HepG2 (cell line): Measurements from ENCODE around the gene RIMOC1. TPM values are rescaled to one million over a fixed set of nuclear protein-coding genes. Genes with fewer than 3 reads are reported as not detected.

Experiments used
- ATAC-seq: fragments of 200-7000 bp; cut with Tn5 transposase; 3 replicates; pipeline ENCODE4 v1.9.1; 2020; ENCODE audit warnings: mild to moderate bottlenecking, moderate library complexity
- BruUV-seq: library from RNA; stranded (reverse); fragments of 400-500 nt; replicated peaks from 2 replicates; lab custom pipeline; 2021; lab: Mats Ljungman, UMichigan
- CTCF ChIA-PET: fragments of 300-600 bp; formaldehyde crosslinking; extraction: SDS; loops from one replicate; lab custom pipeline; 2021; ENCODE audit warnings: low total read pairs, inconsistent platforms, low intra/inter-chr PET ratio; lab: Yijun Ruan, JAX
- POLR2A ChIA-PET: fragments of 350-600 bp; sonication (Branson Sonifier 250); formaldehyde crosslinking; loops from one replicate; lab custom pipeline; 2020; ENCODE audit warnings: antibody characterized with exemption, inconsistent platforms; lab: Yijun Ruan, JAX
- DNase-seq: peaks from one replicate; pipeline ENCODE4 v3.0.0-alpha.2; 2015; ENCODE audit warnings: low spot score
- FAIRE-seq: peaks from 3 replicates; lab custom pipeline; 2011; peaks lifted over from hg19 to GRCh38; lab: Jason Lieb, UNC
- H2AFZ ChIP-seq: one replicate; pipeline ENCODE4 v1.6.1; 2011; ENCODE audit warnings: low read length, inconsistent platforms
- H3K27ac ChIP-seq: fragments of 300-600 bp; 3 replicates; pipeline ENCODE4 v1.8.0; 2011; ENCODE audit warnings: mixed run types, mild to moderate bottlenecking, mixed read lengths, low read length, inconsistent platforms; ENCODE audit not compliant: insufficient read depth; ENCODE audit errors: extremely low read length
- H3K27me3 ChIP-seq, 2 experiments: fragments of 200-600 bp in 1 of 2; 2 replicates in 1 of 2; 3 replicates in 1 of 2; pipeline versions ENCODE4 v1.6.0 to v1.8.0; 2011; ENCODE audit warnings: low read length in 2 of 2, mild to moderate bottlenecking in 2 of 2, moderate library complexity in 2 of 2, inconsistent platforms in 1 of 2; ENCODE audit not compliant: insufficient read depth in 2 of 2, control insufficient read depth in 1 of 2
- H3K36me3 ChIP-seq, 2 experiments: fragments of 200-600 bp in 1 of 2; replicated peaks in 1 of 2; 2 replicates in 1 of 2; 3 replicates in 1 of 2; pipeline versions ENCODE4 v1.5.1 to v1.8.0; 2011; ENCODE audit warnings: low read length in 2 of 2, inconsistent platforms in 1 of 2; ENCODE audit not compliant: insufficient read depth in 2 of 2, control insufficient read depth in 1 of 2
- H3K4me1 ChIP-seq: 2 replicates; pipeline ENCODE4 v1.5.1; 2012; ENCODE audit warnings: low read length, inconsistent platforms; ENCODE audit not compliant: insufficient read depth
- H3K4me2 ChIP-seq: 2 replicates; pipeline ENCODE4 v1.6.0; 2011; ENCODE audit warnings: low read depth, low read length, inconsistent platforms
- H3K4me3 ChIP-seq, 3 experiments: fragments of 200-600 bp in 1 of 3; sonication (generic), shearing (Covaris generic) in 1 of 3; replicated peaks in 1 of 3; 2 replicates each; pipeline ENCODE4 v1.5.1; 2011 to 2016; ENCODE audit warnings: low read length in 3 of 3, inconsistent platforms in 2 of 3, low read depth in 2 of 3, mild to moderate bottlenecking in 2 of 3, control low read depth in 1 of 3, mixed read lengths in 1 of 3; ENCODE audit not compliant: insufficient read depth in 1 of 3
- H3K79me2 ChIP-seq: one replicate; pipeline ENCODE4 v1.6.1; 2011; ENCODE audit warnings: low read length, inconsistent platforms; ENCODE audit not compliant: insufficient read depth
- H3K9ac ChIP-seq: 2 replicates; pipeline ENCODE4 v1.6.0; 2011; ENCODE audit warnings: mild to moderate bottlenecking, low read depth, low read length, inconsistent platforms; ENCODE audit not compliant: insufficient read depth
- H3K9me3 ChIP-seq: 2 replicates; pipeline ENCODE4 v1.5.1; 2012; ENCODE audit warnings: mild to moderate bottlenecking, low read length
- H4K20me1 ChIP-seq: 2 replicates; pipeline ENCODE4 v1.6.0; 2011; ENCODE audit warnings: inconsistent platforms, mild to moderate bottlenecking, low read length, moderate library complexity; ENCODE audit not compliant: insufficient read depth
- ARID4A ChIP-seq: sonication (generic); formaldehyde crosslinking; IDR thresholded peaks from 2 replicates; pipeline ENCODE4 v1.5.0; 2020; ENCODE audit warnings: mild to moderate bottlenecking, missing genetic modification reagents, borderline replicate concordance
- KDM1A ChIP-seq: IDR thresholded peaks from 2 replicates; pipeline ENCODE4 v1.6.1; 2016; ENCODE audit warnings: missing compliant biosample characterization
- PHF20 ChIP-seq: sonication (generic); formaldehyde crosslinking; IDR thresholded peaks from 2 replicates; pipeline ENCODE4 v1.5.0; 2020; ENCODE audit warnings: mild to moderate bottlenecking, missing genetic modification reagents
- THYN1 ChIP-seq: sonication (generic); formaldehyde crosslinking; IDR thresholded peaks from 2 replicates; pipeline ENCODE4 v1.8.1; 2023; ENCODE audit warnings: low read depth, mild to moderate bottlenecking, moderate library complexity, missing genetic modification reagents, borderline replicate concordance
- ZNF280D ChIP-seq: sonication (generic); formaldehyde crosslinking; IDR thresholded peaks from 2 replicates; pipeline ENCODE4 v1.5.1; 2020; ENCODE audit warnings: mild to moderate bottlenecking, missing genetic modification reagents
- ZNF292 ChIP-seq: sonication (generic); formaldehyde crosslinking; IDR thresholded peaks from 2 replicates; pipeline ENCODE4 v1.8.1; 2022; ENCODE audit warnings: mild to moderate bottlenecking, low read depth, missing genetic modification reagents, borderline replicate concordance
- ZNF382 ChIP-seq: sonication (generic); formaldehyde crosslinking; IDR thresholded peaks from 2 replicates; pipeline ENCODE4 v1.5.0; 2020; ENCODE audit warnings: missing genetic modification reagents, mild to moderate bottlenecking, borderline replicate concordance
- ZNF501 ChIP-seq: sonication (generic); formaldehyde crosslinking; IDR thresholded peaks from 2 replicates; pipeline ENCODE4 v1.5.1; 2020; ENCODE audit warnings: mild to moderate bottlenecking, moderate library complexity, missing genetic modification reagents
- ZNF557 ChIP-seq: sonication (generic); formaldehyde crosslinking; IDR thresholded peaks from 2 replicates; pipeline ENCODE4 v1.4.0; 2020; ENCODE audit warnings: missing genetic modification reagents
- ZNF800 ChIP-seq: sonication (generic); formaldehyde crosslinking; IDR thresholded peaks from 2 replicates; pipeline ENCODE4 v1.4.0; 2020; ENCODE audit warnings: missing genetic modification reagents
- WGBS: methylation state at CpG from one replicate; pipeline ENCODE4 v1.1.6; 2017; ENCODE audit warnings: low lambda C conversion rate; 5-methylcytosine and 5-hydroxymethylcytosine counted together
- in situ Hi-C: cut with HindIII; loops from 2 replicates; pipeline ENCODE4 v1.10.0; 2017; ENCODE audit warnings: low pct_unique_long_range_greater_than_20kb; ENCODE audit not compliant: extremely low pct_ligation_motif_present
- intact Hi-C: fragments of 100-400 bp; cut with micrococcal nuclease; formaldehyde crosslinking; loops from one replicate; pipeline ENCODE4 v1.10.0; 2022; ENCODE audit not compliant: unreplicated experiment
- polyA plus RNA-seq, 8 experiments: library from polyadenylated mRNA; depleted of rRNA in 3 of 8; stranded (reverse) in 7 of 8; unstranded in 1 of 8; fragments of >200 nt; fragmentation: Illumina TruSeq in 4 of 8; extraction: Trizol in 4 of 8; gene quantifications; 2 replicates each; pipeline versions ENCODE4 v1.2.1 to v1.2.3, GENCODE V29; 2011 to 2016; ENCODE audit warnings: low read depth in 4 of 8, missing spikeins in 1 of 8, mixed read lengths in 1 of 8; ENCODE audit not compliant: insufficient read depth in 1 of 8
- total RNA-seq, 5 experiments: library from RNA; depleted of rRNA; stranded (reverse); fragments of >200 nt; fragmentation: Illumina TruSeq; extraction: Trizol; gene quantifications; 2 replicates each; pipeline ENCODE4 v1.2.3, GENCODE V29; 2016; ENCODE audit warnings: low read depth in 1 of 5

RIMOC1 gene
- total and polyA plus RNA-seq, 2 of the 13 experiments (the other 11 are each of a cell fraction or from before 2014, with no cell fraction given) = 16.3 to 16.9 TPM

DNA sequence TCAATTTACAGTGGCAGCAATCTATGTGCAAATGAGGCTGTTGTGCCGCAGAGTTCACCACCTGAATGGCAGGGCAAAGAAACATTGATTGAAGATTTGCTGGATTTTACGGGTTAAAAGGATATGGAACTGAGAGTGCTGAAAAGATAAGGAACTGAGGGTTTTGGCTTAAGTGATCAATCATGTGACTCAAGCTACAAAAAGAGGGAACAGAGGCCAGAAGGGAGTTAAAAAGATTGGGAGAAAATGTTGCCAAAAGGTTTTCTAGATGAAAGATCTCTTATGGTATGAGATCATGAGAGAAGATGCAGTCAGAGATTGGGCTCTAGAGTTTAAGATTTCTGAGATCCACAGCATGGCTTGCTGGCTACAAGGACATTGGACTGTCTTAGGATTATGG lies 7.9 kb upstream of the RIMOC1 start (continued):
- TF ChIP-seq ZNF280D (CRISPR knock-in tag) (no peak), PHF20 (no peak), KDM1A (CRISPR knock-in tag) (no peak), ZNF292 (CRISPR knock-in tag) (no peak)

DNA sequence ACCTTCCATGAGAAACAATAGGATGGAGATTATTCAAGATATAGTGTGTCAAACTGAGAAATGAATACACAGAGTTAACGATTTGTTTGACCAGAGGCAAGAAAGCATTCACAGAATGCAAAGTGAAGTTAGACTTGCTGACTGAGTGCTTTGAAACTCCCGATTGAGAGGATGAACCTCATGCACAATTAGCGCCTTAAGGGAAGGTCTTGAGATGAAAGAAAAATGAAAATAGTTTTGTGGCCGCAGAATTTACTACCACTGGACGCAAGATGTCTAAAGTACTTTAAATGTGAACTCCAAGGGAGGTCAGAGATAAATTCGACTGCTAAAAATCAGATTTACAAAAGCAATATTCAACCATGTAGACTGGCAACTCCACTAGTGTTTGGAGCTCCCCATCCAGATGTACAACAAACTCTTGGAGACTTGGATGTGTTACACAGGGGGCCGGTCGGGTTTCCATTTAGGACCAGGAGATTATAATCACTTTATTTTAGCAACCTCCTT lies 707 bp upstream of the RIMOC1 start:
- TF ChIP-seq THYN1 (0 out of 2 replicates have a peak, but pooled peaks have one; percentile 53), ZNF557 (CRISPR knock-in tag) (no peak), ZNF382 (no peak), ZNF501 (CRISPR knock-in tag) (no peak), ARID4A (CRISPR knock-in tag) (no peak), ZNF800 (no peak)
- no peaks in the 10 kb centered on the region for H4K20me1 ChIP-seq
- H3K4me3 ChIP-seq = peak overlapping the region; percentile 54 to 61 (median 59)
- FAIRE-seq (no peak), DNase-seq (no peak), ATAC-seq (no peak)
- peak overlapping the region; percentile 79 for H3K4me2 ChIP-seq
- BruUV-seq = TSS peak; percentile 100
- H3K79me2 ChIP-seq = peaks cover 28% of the 10 kb centered on the region
- 23% methylated on average over 8 of the region's 8 CpGs for WGBS
- H2AFZ ChIP-seq = peak overlapping the region; percentile 42
- peak overlapping the region; percentile 66 for H3K9ac ChIP-seq
- no peaks in the 10 kb centered on the region; a peak in 1 of 5 replicates for H3K27me3 ChIP-seq
- ChIA-PET CTCF (no interaction called here), POLR2A (interaction anchor here (0.7 to 2.9 kb wide), 13 partner anchors 8 to 1217 kb away, joined by 3 to 81 read pairs (median 7); partner anchors contain the start of genes FBXO4, RPL37, SELENOP and ZNF131)
- H3K4me1 ChIP-seq = peaks cover 31% of the 10 kb centered on the region
- peaks cover under 1 to 14% of the 10 kb centered on the region in 2 experiments; a peak in 2 of 5 replicates for H3K36me3 ChIP-seq
- intact Hi-C loops (no loop called here), in situ Hi-C loops (no loop called here)
- H3K27ac ChIP-seq = peak overlapping the region; percentile 58
- no peaks in the 10 kb centered on the region for H3K9me3 ChIP-seq
